GM12878 (cell line): ENCODE measurements around the gene DLG2. TPM values are rescaled to one million over a fixed set of nuclear protein-coding genes. Genes with fewer than 3 reads are reported as not detected.

Source experiments
- ATAC-seq: fragments of 200-7000 bp; cut with Tn5 transposase; 3 replicates; pipeline ENCODE4 v1.9.1; 2020; ENCODE audit warnings: mild to moderate bottlenecking, moderate library complexity
- BruUV-seq: library from RNA; stranded (reverse); fragments of 400-500 nt; replicated peaks from 2 replicates; lab custom pipeline; 2021; lab: Mats Ljungman, UMichigan
- CTCF ChIA-PET: fragments of 300-600 bp; sonication (Branson Sonifier 250); formaldehyde crosslinking; extraction: SDS; loops from one replicate; lab custom pipeline; 2021; ENCODE audit warnings: inconsistent platforms; lab: Yijun Ruan, JAX
- POLR2A ChIA-PET: fragments of 350-600 bp; formaldehyde crosslinking; extraction: SDS; loops from one replicate; lab custom pipeline; 2021; ENCODE audit warnings: inconsistent platforms; lab: Charles Lee
- RAD21 ChIA-PET: fragments of 300-600 bp; sonication (Branson Sonifier 250); formaldehyde crosslinking; loops from one replicate; lab custom pipeline; 2023; ENCODE audit warnings: antibody characterized with exemption; ENCODE audit not compliant: unreplicated experiment; lab: Charles Lee
- SMC1A ChIA-PET: fragments of 300-600 bp; sonication (Branson Sonifier 250); formaldehyde crosslinking; loops from one replicate; lab custom pipeline; 2023; ENCODE audit not compliant: unreplicated experiment, uncharacterized antibody; lab: Charles Lee
- DNase-seq: peaks from one replicate; pipeline ENCODE4 v3.0.0-alpha.2; 2011; ENCODE audit warnings: low read depth, low spot score
- FAIRE-seq: peaks from 3 replicates; lab custom pipeline; 2011; peaks lifted over from hg19 to GRCh38; lab: Jason Lieb, UNC
- H2AFZ ChIP-seq: 2 replicates; pipeline ENCODE4 v1.6.0; 2011; ENCODE audit warnings: low read depth, low read length, control low read depth; ENCODE audit not compliant: control insufficient read depth
- H3K27ac ChIP-seq: 2 replicates; pipeline ENCODE4 v1.5.1; 2011; ENCODE audit warnings: control low read depth; ENCODE audit not compliant: control insufficient read depth, insufficient read depth
- H3K27me3 ChIP-seq, 2 experiments: replicated peaks in 1 of 2; 2 replicates each; pipeline versions ENCODE4 v1.6.0 to v1.6.1; 2011; ENCODE audit warnings: low read length in 1 of 2; ENCODE audit not compliant: control insufficient read depth in 2 of 2, insufficient read depth in 2 of 2
- H3K36me3 ChIP-seq, 2 experiments: 2 replicates each; pipeline ENCODE4 v1.5.1; 2011; ENCODE audit warnings: low read length in 1 of 2; ENCODE audit not compliant: control insufficient read depth in 2 of 2, insufficient read depth in 2 of 2
- H3K4me1 ChIP-seq: 2 replicates; pipeline ENCODE4 v1.6.1; 2011; ENCODE audit warnings: mild to moderate bottlenecking, low read length, moderate library complexity, mixed read lengths; ENCODE audit not compliant: control insufficient read depth, insufficient read depth
- H3K4me2 ChIP-seq: 2 replicates; pipeline ENCODE4 v1.6.0; 2011; ENCODE audit warnings: control low read depth; ENCODE audit not compliant: control insufficient read depth, insufficient read depth
- H3K4me3 ChIP-seq: fragments of 200-600 bp; sonication (generic); 2 replicates; pipeline ENCODE4 v1.5.1; 2016
- H3K79me2 ChIP-seq: 2 replicates; pipeline ENCODE4 v1.6.0; 2011; ENCODE audit warnings: low read length; ENCODE audit not compliant: control insufficient read depth, insufficient read depth
- H3K9ac ChIP-seq: 2 replicates; pipeline ENCODE4 v1.8.0; 2011; ENCODE audit warnings: low read length, control low read depth, mixed read lengths; ENCODE audit not compliant: control insufficient read depth, insufficient read depth
- H3K9me3 ChIP-seq: replicated peaks from 3 replicates; pipeline ENCODE4 v1.5.1; 2011; ENCODE audit warnings: mild to moderate bottlenecking, low read length; ENCODE audit not compliant: control insufficient read depth, insufficient read depth
- H4K20me1 ChIP-seq: 2 replicates; pipeline ENCODE4 v1.6.0; 2011; ENCODE audit not compliant: control insufficient read depth, insufficient read depth
- BMI1 ChIP-seq: fragments of 450-650 bp; IDR thresholded peaks from 2 replicates; pipeline ENCODE4 v1.6.1; 2016; ENCODE audit warnings: mild to moderate bottlenecking, moderate library complexity, borderline replicate concordance
- CBFB ChIP-seq: IDR thresholded peaks from 2 replicates; pipeline ENCODE4 v1.6.1; 2016; ENCODE audit warnings: antibody characterized with exemption, low read depth
- CBX3 ChIP-seq: fragments of 200-600 bp; sonication (generic); IDR thresholded peaks from 2 replicates; pipeline ENCODE4 v1.6.1; 2016; ENCODE audit warnings: low read depth, borderline replicate concordance
- CBX5 ChIP-seq: sonication (generic); IDR thresholded peaks from 2 replicates; pipeline ENCODE4 v1.6.1; 2016; ENCODE audit warnings: low read depth, moderate library complexity, mild to moderate bottlenecking, inconsistent platforms
- DPF2 ChIP-seq: fragments of 450-650 bp; IDR thresholded peaks from 2 replicates; pipeline ENCODE4 v1.6.1; 2017; ENCODE audit warnings: mild to moderate bottlenecking
- EZH2 ChIP-seq: IDR thresholded peaks from 2 replicates; pipeline ENCODE4 v1.6.1; 2012; ENCODE audit warnings: low read depth, mild to moderate bottlenecking, control low read depth, inconsistent platforms, low read length, borderline replicate concordance; ENCODE audit not compliant: control insufficient read depth
- FOS ChIP-seq: IDR thresholded peaks from 3 replicates; pipeline ENCODE4 v1.6.1; 2011; ENCODE audit warnings: borderline replicate concordance; ENCODE audit not compliant: insufficient read length; ENCODE audit errors: extremely low read depth
- FOXK2 ChIP-seq: fragments of 450-650 bp; IDR thresholded peaks from 2 replicates; pipeline ENCODE4 v1.6.1; 2017; ENCODE audit warnings: mild to moderate bottlenecking, moderate library complexity
- HDAC2 ChIP-seq: fragments of 200-600 bp; sonication (generic); IDR thresholded peaks from 2 replicates; pipeline ENCODE4 v1.6.1; 2017
- HDAC6 ChIP-seq: fragments of 200-600 bp; sonication (generic); IDR thresholded peaks from one replicate; pipeline ENCODE4 v1.8.0; 2017; ENCODE audit warnings: antibody characterized with exemption; ENCODE audit not compliant: unreplicated experiment
- IKZF1 ChIP-seq: fragments of 450-650 bp; conservative IDR thresholded peaks from 2 replicates; pipeline ENCODE4 v1.6.1; 2017; ENCODE audit warnings: antibody characterized with exemption, mild to moderate bottlenecking
- JUNB ChIP-seq: IDR thresholded peaks from 2 replicates; pipeline ENCODE4 v1.6.1; 2016; ENCODE audit warnings: antibody characterized with exemption, mild to moderate bottlenecking
- NR2C1 ChIP-seq: fragments of 450-650 bp; IDR thresholded peaks from 2 replicates; pipeline ENCODE4 v1.6.1; 2017; ENCODE audit warnings: antibody characterized with exemption, mild to moderate bottlenecking, moderate library complexity
- PAX5 ChIP-seq: IDR thresholded peaks from 2 replicates; pipeline ENCODE4 v1.6.1; 2011; ENCODE audit warnings: low read depth, low read length, borderline replicate concordance
- POLR2AphosphoS2 ChIP-seq: IDR thresholded peaks from 2 replicates; pipeline ENCODE4 v1.6.1; 2011; ENCODE audit warnings: low read depth, mild to moderate bottlenecking, low read length, improper control_type of control experiment, moderate library complexity
- RAD21 ChIP-seq: IDR thresholded peaks from 2 replicates; pipeline ENCODE4 v1.6.1; 2011; ENCODE audit warnings: mild to moderate bottlenecking, low read depth, low read length, moderate library complexity; ENCODE audit not compliant: insufficient read depth
- SIX5 ChIP-seq: IDR thresholded peaks from 2 replicates; pipeline ENCODE4 v1.6.1; 2011; ENCODE audit warnings: mild to moderate bottlenecking, low read depth, low read length, moderate library complexity; ENCODE audit not compliant: severe bottlenecking
- WGBS: methylation state at CpG from one replicate; pipeline ENCODE4 v1.1.6; 2016; ENCODE audit warnings: low lambda C conversion rate; ENCODE audit not compliant: insufficient replicate concordance, insufficient coverage; ENCODE audit errors: missing lambda C conversion rate; 5-methylcytosine and 5-hydroxymethylcytosine counted together
- in situ Hi-C: fragments of 300-500 bp; cut with MboI; formaldehyde crosslinking; loops from 9 replicates; pipeline ENCODE4 v1.14.3; 2018; ENCODE audit warnings: mixed read lengths
- intact Hi-C: fragments of 100-400 bp; cut with micrococcal nuclease; formaldehyde crosslinking; loops from one replicate; pipeline ENCODE4 v1.14.2; 2022; ENCODE audit not compliant: unreplicated experiment
- polyA plus RNA-seq, 11 experiments: library from polyadenylated mRNA; depleted of rRNA in 4 of 11; unstranded in 6 of 11; stranded (reverse) in 5 of 11; fragments of >200 nt; fragmentation: Nextera tagmentation in 4 of 11; fragmentation: Illumina TruSeq in 1 of 11; extraction: Ambion mirVana in 4 of 11; extraction: Trizol in 1 of 11; gene quantifications; 1 replicate in 1 of 11; 2 replicates in 10 of 11; pipeline versions ENCODE4 v1.2.1 to v1.2.3, GENCODE V29; 2011 to 2016; ENCODE audit warnings: inconsistent platforms in 2 of 11, missing spikeins in 2 of 11, low read depth in 1 of 11
- total RNA-seq, 4 experiments: library from RNA; depleted of rRNA in 3 of 4; stranded (reverse); fragments of >200 nt in 3 of 4; fragmentation: Illumina TruSeq in 1 of 4; extraction: Trizol in 1 of 4; gene quantifications; 2 replicates each; pipeline versions ENCODE4 v1.2.1 to v1.2.3, GENCODE V29; 2013 to 2021
- TF ChIP-seq, protein P1 (sequence below): IDR thresholded peaks from 2 replicates; pipeline ENCODE4 v1.6.1; 2011; ENCODE audit warnings: low read depth, low read length, improper control_type of control experiment, borderline replicate concordance

Gene DLG2
- total and polyA plus RNA-seq, 10 of the 15 experiments (the other 5 are each of a cell fraction or from before 2014, with no cell fraction given), result 0.09 to 0.98 (median 0.35) TPM

DNA sequence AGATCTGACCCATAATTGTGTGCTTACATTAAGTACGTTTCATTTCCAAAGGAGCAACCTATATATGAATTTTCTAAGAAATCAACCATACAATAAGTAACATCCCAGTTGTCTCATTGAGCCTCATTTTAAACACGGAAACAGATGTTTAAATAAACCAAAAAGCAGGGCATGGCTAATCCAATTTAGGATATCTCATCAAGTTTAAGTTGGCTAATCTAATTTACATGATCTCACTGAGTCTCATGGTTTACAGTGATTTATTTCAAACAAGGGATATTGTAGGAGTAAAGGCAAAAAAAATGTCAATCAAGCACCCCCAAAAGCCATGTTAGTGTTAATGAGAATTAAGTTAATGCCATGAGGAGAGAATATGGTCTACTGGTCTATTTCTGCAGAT, 1841.2 kb downstream of the DLG2 start:
- TF ChIP-seq HDAC2, result no peak
- no peak for TF ChIP-seq PAX5
- TF ChIP-seq POLR2AphosphoS2, result no peak
- no peak for TF ChIP-seq DPF2
- no peak for TF ChIP-seq RAD21
- TF ChIP-seq CBFB, result no peak
- no peak for TF ChIP-seq BMI1
- no peak for TF ChIP-seq EZH2
- no peak for TF ChIP-seq HDAC6
- no peak for TF ChIP-seq FOXK2
- no peak for TF ChIP-seq NR2C1
- TF ChIP-seq SIX5, result no peak
- no peak for TF ChIP-seq FOS
- no peak for TF ChIP-seq IKZF1
- no peak for TF ChIP-seq JUNB
- TF ChIP-seq, protein P1, sequence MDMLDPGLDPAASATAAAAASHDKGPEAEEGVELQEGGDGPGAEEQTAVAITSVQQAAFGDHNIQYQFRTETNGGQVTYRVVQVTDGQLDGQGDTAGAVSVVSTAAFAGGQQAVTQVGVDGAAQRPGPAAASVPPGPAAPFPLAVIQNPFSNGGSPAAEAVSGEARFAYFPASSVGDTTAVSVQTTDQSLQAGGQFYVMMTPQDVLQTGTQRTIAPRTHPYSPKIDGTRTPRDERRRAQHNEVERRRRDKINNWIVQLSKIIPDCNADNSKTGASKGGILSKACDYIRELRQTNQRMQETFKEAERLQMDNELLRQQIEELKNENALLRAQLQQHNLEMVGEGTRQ, result no peak
- TF ChIP-seq CBX3, result no peak
- TF ChIP-seq CBX5, result no peak
- no peaks in the 10 kb centered on the region for H3K4me1 ChIP-seq
- no peak overlapping the region for H3K4me2 ChIP-seq
- H3K27ac ChIP-seq, result no peak overlapping the region
- CTCF ChIA-PET, result no interaction called here
- no peaks in the 10 kb centered on the region for H4K20me1 ChIP-seq
- no peaks in the 10 kb centered on the region for H3K36me3 ChIP-seq
- no TSS peak for BruUV-seq
- no peak overlapping the region for H3K4me3 ChIP-seq
- H3K9ac ChIP-seq, result no peak overlapping the region
- in situ Hi-C loops, result no loop called here
- FAIRE-seq, result no peak
- no peak for ATAC-seq
- H3K79me2 ChIP-seq, result no peaks in the 10 kb centered on the region
- RAD21 ChIA-PET, result no interaction called here
- intact Hi-C loops, result no loop called here
- no peaks in the 10 kb centered on the region for H3K9me3 ChIP-seq
- WGBS, result 18% methylated on average over 2 of the region's 2 CpGs
- POLR2A ChIA-PET, result no interaction called here
- DNase-seq, result no peak
- SMC1A ChIA-PET, result no interaction called here
- peaks cover 0 to 1% of the 10 kb centered on the region in 2 experiments; a peak in 1 of 4 replicates for H3K27me3 ChIP-seq
- H2AFZ ChIP-seq, result no peak overlapping the region
